Neuron (in vitro differentiated cells): ENCODE results near the gene TUBA1C.
"Not testable (repeated sequence)": the region's sequence is repeated elsewhere in the genome, so short reads cannot be mapped to it uniquely, and the experiment has no call there.

Experiments used
- H2AFZ ChIP-seq: one replicate; pipeline ENCODE4 v1.6.1; 2013; ENCODE audit warnings: low read depth, mild to moderate bottlenecking, inconsistent platforms, low read length, moderate library complexity
- H3K27me3 ChIP-seq: one replicate; pipeline ENCODE4 v1.6.1; 2013; ENCODE audit warnings: low read length; ENCODE audit not compliant: insufficient read depth
- H3K36me3 ChIP-seq: one replicate; pipeline ENCODE4 v1.6.1; 2013; ENCODE audit warnings: low read length; ENCODE audit not compliant: insufficient read depth
- H3K4me1 ChIP-seq: one replicate; pipeline ENCODE4 v1.6.1; 2013; ENCODE audit warnings: low read length; ENCODE audit not compliant: insufficient read depth
- H3K4me3 ChIP-seq: 2 replicates; pipeline ENCODE4 v1.5.1; 2013; ENCODE audit warnings: mild to moderate bottlenecking, low read length, moderate library complexity
- H3K9me3 ChIP-seq: one replicate; pipeline ENCODE4 v1.6.1; 2013; ENCODE audit warnings: low read length

The TUBA1C gene

DNA sequence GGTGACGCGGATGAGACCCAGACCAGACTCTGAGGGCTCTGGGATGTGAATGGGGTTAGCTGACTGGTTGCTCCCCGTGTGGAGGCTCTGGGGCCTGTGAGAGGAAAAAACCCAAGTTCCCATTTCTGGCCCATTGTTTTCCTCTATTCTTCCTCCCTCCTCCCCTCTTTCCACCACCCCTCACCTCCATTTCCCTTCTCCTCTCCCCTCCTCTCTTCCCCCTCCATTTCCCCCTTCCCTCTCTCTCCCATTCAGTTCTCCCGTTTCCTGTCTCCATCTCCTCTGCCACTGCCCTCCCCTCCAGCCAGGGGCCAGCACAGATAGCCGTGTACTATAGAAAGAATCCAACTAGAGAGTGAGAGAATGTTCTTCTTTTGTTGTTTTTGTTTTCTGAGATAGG, 17.4 kb downstream of the TUBA1C start:
- no peak overlapping the region for H2AFZ ChIP-seq
- H3K27me3 ChIP-seq = no peaks in the 10 kb centered on the region
- H3K36me3 ChIP-seq = no peaks in the 10 kb centered on the region
- no peak overlapping the region for H3K4me3 ChIP-seq
- H3K9me3 ChIP-seq = peaks cover 3% of the 10 kb centered on the region
- peaks cover 23% of the 10 kb centered on the region for H3K4me1 ChIP-seq

DNA sequence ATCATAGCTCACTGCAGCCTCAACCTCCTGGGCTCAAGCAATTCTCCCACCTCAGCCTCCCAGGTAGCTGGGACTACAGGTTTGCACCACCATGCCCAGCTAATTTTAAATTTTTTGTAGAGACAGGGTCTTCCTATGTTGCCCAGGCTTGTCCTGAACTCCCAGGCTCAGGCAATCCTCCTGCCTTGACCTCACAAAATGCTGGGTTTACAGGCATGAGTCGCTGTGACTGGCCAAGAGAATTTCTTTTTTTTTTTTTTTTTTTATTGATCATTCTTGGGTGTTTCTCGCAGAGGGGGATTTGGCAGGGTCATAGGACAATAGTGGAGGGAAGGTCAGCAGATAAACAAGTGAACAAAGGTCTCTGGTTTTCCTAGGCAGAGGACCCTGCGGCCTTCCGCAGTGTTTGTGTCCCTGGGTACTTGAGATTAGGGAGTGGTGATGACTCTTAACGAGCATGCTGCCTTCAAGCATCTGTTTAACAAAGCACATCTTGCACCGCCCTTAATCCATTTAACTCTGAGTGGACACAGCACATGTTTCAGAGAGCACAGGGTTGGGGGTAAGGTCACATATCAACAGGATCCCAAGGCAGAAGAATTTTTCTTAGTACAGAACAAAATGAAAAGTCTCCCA, 18.0 kb downstream of the TUBA1C start:
- H3K4me3 ChIP-seq, H2AFZ ChIP-seq, H3K36me3 ChIP-seq, H3K9me3 ChIP-seq, H3K27me3 ChIP-seq: not testable (repeated sequence)
- H3K4me1 ChIP-seq = peaks cover 17% of the 10 kb centered on the region

DNA sequence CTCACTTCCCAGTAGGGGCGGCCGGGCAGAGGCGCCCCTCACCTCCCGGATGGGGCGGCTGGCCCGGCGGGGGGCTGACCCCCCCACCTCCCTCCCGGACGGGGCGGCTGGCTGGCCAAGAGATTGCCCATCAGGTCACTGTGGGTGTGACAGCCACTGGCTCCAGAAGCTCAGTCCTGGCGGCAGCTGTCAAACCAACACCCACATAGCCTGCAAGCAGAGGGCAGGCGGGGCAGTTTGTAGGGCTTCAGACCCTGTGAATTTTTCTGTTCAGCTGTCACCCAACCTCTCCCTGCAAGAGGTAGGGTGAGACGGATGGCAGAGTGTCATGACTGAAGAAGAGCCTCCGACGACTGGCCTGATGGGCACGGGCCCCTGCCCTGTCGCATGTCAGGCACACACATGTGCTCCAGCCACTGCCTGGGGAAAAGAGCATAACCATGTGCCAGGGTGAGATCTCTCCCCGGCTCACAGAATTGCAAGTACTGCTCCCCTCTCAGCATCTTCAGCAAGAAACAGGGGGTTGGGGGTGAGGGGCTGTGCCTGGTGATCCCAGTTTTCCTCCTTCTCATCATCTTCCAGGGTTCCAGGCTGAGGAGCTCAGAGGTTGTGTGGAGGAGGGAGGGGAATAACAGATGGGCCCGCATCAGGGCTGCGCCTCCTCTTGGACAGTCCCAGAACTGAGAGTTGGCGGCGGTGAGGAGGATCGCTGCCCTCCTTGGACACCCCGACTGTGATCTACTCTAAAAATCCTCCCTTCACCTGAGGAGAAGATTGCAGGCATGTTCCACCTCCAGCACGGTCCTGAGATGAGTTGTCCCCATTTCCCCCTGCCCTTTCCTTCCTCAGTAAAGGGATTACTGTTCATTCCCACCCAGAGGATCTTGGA, 18.9 kb downstream of the TUBA1C start:
- Histone ChIP-seq H3K9me3 (peaks cover 3% of the 10 kb centered on the region), H2AFZ (no peak overlapping the region), H3K4me1 (peaks cover 17% of the 10 kb centered on the region), H3K4me3 (no peak overlapping the region), H3K27me3 (no peaks in the 10 kb centered on the region), H3K36me3 (no peaks in the 10 kb centered on the region)

DNA sequence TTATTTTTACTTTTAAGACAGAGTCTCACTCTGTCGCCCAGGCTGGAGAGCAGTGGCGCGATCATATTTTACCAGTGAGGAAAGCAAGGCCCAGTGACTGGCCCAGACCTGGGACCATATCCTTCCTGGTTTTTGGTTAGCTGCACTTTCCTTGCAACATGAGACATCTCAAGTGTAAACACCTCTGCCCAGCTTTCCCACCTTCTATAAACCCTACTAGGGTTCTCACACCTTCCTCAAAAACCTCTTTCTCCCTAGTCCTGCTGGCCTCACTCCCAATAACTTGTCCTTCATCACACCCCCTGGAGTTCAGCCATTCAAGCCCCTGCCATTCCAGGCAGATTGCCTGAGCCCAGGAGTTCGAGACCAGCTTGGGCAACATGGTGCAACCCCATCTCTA, 19.8 kb downstream of the TUBA1C start:
- Histone ChIP-seq H3K4me1 (peaks cover 16% of the 10 kb centered on the region), H3K36me3 (no peaks in the 10 kb centered on the region), H3K9me3 (peaks cover 3% of the 10 kb centered on the region), H3K4me3 (no peak overlapping the region), H3K27me3 (no peaks in the 10 kb centered on the region), H2AFZ (no peak overlapping the region)

DNA sequence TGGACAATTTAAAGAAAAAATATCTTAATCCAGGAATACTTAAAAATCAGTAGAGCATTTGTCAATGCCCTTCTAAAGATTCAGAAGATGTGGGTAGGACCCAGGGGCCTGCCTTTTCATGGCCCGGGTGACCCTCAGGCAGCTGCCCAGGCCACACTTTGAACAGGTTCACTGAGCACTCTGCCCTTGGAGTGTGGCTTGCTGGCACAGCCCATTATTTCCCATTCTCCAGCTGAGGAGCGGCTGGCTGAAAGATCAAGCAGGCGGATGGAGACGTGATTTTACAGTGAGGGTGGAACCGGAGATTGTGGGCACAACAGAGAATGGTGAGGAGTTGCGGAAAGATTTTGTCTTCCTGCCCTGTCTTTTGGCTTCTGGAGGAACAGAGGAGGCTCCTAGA, 23.0 kb downstream of the TUBA1C start:
- Histone ChIP-seq H3K9me3 (peaks cover 3% of the 10 kb centered on the region), H3K36me3 (no peaks in the 10 kb centered on the region), H3K4me3 (no peak overlapping the region), H3K4me1 (peaks cover 3% of the 10 kb centered on the region), H2AFZ (no peak overlapping the region), H3K27me3 (peaks cover 8% of the 10 kb centered on the region)

DNA sequence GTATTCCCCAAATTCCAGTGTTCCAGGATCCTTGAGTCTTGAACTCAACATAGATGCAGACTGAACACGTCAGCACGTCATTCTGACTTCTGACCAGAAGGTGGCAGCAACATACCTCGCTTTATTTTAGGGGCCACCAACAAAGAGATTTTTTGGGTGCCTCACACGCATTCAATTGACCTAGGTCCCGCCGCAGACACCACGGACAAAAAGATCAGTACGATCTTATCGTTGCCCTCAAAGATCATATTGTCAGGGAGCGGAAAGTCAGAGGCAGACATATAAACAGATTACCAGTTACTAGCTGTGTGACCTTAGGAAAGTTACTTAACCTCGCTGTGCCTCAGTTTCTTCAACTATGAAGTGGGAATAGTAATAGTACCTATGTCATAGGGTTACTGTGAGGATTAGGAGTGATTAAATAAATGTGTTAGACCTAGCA, 23.6 kb downstream of the TUBA1C start:
- Histone ChIP-seq H3K9me3 (peaks cover 3% of the 10 kb centered on the region), H3K4me1 (peaks cover 8% of the 10 kb centered on the region), H3K36me3 (no peaks in the 10 kb centered on the region), H3K27me3 (peaks cover 13% of the 10 kb centered on the region), H3K4me3 (no peak overlapping the region), H2AFZ (no peak overlapping the region)

DNA sequence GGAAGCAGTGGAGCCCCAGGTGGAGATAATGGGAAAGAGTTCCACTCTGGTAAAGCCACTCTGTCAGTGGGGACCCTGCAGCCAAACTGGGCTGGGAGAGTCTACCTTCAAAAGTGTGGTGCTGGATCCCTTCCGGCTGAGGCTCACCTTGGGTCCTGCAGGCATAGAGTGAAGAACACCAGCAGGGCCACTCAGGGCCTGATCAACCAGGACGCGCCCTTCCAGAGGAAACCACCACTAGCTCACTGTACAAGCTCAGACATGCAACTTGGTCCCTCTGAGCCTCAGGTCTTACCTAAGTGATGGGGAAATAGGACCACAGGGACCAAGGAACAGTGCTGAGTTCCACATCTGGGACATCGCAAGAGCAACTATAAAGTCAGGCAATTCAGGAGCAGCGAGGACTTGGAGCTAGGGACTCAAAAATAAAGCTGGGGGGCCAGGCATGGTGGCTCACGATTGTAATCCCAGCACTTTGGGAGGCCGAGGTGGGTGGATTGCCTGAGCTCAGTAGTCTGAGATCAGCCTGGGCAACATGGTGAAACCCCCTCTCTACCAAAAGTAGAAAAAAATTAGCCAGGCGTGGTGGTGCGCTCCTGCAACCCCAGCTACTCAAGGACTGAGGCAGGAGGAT, 24.2 kb downstream of the TUBA1C start:
- Histone ChIP-seq H3K4me1 (peaks cover 14% of the 10 kb centered on the region), H3K27me3 (peaks cover 19% of the 10 kb centered on the region), H2AFZ (no peak overlapping the region), H3K36me3 (no peaks in the 10 kb centered on the region), H3K9me3 (peaks cover 3% of the 10 kb centered on the region), H3K4me3 (no peak overlapping the region)

DNA sequence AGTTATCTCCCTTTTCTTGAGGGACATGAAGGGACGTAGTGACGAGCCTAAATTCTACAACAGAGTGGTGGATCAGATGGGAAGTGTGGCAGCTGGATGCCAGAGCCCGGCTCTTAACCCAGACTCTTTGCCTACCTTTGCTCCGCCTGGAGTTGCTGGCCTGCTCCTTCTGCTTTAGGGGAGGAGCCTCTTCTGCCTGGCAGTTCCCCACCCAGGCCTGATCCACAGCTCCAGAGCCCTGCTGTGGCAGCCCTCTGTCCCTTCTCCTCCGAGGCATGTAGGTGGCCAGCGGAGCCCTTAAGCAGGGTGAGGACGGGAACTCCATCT, 27.8 kb downstream of the TUBA1C start:
- Histone ChIP-seq H3K27me3 (peaks cover 56% of the 10 kb centered on the region), H3K4me1 (peaks cover 22% of the 10 kb centered on the region), H3K9me3 (peaks cover 5% of the 10 kb centered on the region), H3K4me3 (no peak overlapping the region), H2AFZ (no peak overlapping the region), H3K36me3 (no peaks in the 10 kb centered on the region)

DNA sequence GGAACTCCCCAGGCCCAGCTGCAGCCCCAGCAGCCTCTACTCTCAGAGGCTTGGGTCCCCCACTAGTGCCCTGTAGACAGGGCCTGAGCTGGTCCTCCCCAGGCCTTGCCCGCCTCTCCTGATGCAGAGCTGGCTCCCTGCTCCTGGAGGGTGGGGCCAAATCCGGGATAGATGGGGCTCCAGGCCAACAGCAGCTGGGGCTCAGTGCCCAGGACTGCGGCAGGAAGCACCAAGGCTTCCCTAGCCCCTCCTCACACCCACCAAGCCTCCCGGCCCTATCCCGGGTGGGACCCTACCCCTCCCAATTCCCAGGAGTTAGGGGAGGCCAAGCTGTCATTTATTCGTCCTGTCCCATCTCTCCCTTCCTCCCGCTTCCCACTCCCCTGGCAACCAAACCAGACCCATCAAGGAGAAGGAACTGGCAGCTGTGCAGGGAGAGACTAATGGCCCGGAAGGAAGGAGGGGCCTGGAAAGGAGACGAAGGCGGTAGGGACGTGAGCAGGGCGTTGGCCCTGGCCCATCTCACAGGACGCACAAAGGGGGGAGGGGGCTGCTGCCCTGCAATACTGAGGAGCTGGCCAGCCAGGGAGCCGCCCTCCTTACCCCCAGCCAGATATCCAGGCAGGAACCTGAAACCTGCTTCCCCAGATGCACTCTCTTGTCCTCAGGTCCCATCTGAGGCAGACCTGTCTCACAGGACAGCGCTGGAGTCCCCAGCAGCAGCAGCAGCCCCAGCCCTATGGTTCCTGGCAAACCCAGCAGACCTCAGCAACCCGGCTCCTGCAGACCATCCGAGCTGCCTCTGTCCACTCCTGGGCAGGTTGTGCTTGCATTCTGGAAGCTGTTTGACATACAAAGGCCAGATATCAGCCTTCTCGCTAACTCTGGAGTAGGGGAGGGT, 28.4 kb downstream of the TUBA1C start:
- Histone ChIP-seq H3K36me3 (no peaks in the 10 kb centered on the region), H3K4me1 (peaks cover 22% of the 10 kb centered on the region), H3K4me3 (no peak overlapping the region), H3K27me3 (peaks cover 62% of the 10 kb centered on the region), H3K9me3 (peaks cover 5% of the 10 kb centered on the region), H2AFZ (no peak overlapping the region)

DNA sequence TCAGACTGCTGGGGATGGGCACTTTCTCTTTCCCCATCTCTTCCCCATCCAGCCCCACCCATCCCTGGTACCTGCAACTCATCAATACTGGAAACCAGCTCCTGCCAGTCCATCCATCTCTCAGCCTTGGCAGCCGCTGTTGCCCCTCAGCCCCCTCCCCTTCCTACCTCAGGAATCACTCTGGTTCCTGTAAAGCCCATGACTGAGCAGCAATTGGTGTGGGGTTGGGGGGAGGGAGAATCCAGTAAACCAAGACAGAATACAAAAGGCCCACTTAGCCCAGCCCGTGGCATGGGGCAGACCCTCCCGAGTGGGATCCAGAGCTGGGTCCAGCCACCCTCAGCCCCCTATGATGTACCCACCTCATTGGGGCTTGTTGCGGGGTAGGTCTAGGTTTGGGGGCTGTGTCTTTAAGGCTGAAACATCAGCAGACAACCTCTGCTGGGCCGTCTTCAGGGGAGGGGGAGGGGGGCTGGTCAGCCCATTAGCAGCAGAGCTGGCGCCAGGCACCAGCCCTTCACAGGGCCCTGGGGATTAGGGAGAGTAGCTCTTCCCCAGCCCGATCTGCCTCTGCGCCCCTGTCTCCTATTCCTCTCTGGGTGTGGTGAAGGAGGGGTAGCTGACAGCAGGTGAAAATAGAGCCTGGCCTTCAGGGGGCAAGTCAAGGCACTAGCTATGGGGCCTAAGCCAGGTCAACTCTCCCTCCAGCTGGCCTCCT, 29.4 kb downstream of the TUBA1C start:
- Histone ChIP-seq H3K4me1 (peaks cover 22% of the 10 kb centered on the region), H3K27me3 (peaks cover 67% of the 10 kb centered on the region), H3K9me3 (peaks cover 5% of the 10 kb centered on the region), H3K36me3 (no peaks in the 10 kb centered on the region), H2AFZ (no peak overlapping the region), H3K4me3 (no peak overlapping the region)

DNA sequence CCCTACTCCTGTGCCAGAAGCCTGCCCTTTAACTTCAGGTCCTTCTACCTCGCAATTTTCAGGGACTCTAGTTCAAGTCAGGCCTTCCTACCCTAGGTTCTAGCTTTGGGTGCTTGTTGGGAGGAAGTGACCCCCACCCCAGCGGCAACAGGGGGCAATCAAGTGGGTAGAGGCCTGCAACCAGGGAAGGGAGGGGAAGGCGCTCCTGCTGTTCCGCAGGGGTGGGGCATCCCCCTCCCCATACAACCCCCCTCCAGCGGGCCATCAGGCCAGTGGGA, 29.9 kb downstream of the TUBA1C start:
- Histone ChIP-seq H3K4me3 (no peak overlapping the region), H3K4me1 (peaks cover 22% of the 10 kb centered on the region), H2AFZ (no peak overlapping the region), H3K27me3 (peaks cover 67% of the 10 kb centered on the region), H3K9me3 (peaks cover 5% of the 10 kb centered on the region), H3K36me3 (no peaks in the 10 kb centered on the region)

DNA sequence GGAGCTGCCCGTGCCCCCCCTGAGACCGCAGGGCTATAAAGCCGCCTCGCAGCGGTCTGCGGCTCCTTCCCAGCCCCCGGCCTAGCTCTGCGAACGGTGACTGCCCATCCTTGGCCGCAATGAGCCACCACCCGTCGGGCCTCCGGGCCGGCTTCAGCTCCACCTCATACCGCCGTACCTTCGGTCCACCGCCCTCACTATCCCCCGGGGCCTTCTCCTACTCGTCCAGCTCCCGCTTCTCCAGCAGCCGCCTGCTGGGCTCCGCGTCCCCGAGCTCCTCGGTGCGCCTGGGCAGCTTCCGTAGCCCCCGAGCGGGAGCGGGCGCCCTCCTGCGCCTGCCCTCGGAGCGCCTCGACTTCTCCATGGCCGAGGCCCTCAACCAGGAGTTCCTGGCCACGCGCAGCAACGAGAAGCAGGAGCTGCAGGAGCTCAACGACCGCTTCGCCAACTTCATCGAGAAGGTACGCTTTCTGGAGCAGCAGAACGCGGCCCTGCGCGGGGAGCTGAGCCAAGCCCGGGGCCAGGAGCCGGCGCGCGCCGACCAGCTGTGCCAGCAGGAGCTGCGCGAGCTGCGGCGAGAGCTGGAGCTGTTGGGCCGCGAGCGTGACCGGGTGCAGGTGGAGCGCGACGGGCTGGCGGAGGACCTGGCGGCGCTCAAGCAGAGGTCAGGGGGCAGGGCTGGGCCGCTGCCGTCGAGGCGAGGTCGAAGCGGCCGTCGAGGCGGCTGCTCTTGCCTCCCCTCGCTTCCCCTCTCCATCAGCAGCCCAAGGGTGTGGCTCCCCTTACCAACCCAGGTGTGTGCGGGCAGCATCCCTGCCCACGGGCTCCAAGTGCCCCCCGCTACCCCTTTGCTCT, 30.4 kb downstream of the TUBA1C start, which contains the start of gene PRPH:
Gene PRPH, plus strand, starts transcription at position 66 of the 855 bp plus-strand sequence. Its CDS starts 54 bp downstream, at position 120.
- Histone ChIP-seq H3K9me3 (peaks cover 5% of the 10 kb centered on the region), H3K4me1 (peaks cover 22% of the 10 kb centered on the region), H3K4me3 (no peak within 1 kb of the TSS), H2AFZ (no peak within 1 kb of the TSS), H3K36me3 (no peaks in the 10 kb centered on the region), H3K27me3 (peaks cover 67% of the 10 kb centered on the region)
